ENCODE data around the gene EDEM1.
"Not testable (repeated sequence)": the region's sequence is repeated elsewhere in the genome, so short reads cannot be mapped to it uniquely, and the experiment has no call there.

Gene EDEM1

GRCh38 chr3:5238545-5238944 lies 51.0 kb downstream of the EDEM1 start:
- no peak for DNase-seq

GRCh38 chr3:5239602-5240001 lies 52.1 kb downstream of the EDEM1 start:
- no peak for DNase-seq

DNA sequence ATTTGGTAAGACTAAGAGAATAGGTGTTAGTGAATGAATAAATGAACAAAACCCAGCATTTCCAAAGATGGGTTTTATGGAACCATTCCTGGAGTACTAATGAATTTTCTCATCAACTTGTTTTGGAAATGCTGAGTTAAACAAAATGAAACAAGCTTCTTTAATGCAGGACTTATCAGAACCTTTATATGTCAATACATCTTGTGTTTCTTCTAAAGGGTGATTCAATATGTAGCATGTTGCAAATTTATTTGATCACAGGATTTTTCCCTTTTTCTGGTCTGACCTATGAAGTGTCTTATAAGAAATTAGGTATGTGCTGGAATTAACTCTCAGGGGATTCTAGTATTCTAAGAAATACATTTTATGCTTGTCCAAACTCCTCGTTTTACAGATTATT lies 53.2 kb downstream of the EDEM1 start:
- no peak for DNase-seq

DNA sequence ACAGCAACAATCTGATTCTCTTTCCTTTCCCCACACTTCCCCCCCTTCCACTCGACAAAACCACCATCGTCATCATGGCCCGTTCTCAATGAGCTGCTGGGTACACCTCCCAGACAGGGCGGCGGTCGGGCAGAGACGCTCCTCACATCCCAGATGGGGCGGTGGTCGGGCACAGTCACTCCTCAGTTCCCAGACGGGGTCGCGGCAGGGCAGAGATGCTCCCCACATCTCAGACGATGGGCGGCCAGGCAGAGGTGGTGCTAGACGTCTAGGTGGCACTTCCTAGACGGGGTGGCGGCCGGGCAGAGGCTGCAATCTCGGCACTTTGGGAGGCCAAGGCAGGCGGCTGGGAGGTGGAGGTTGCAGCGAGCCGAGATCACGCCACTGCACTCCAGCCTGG lies 55.3 kb downstream of the EDEM1 start:
- not testable (repeated sequence) for DNase-seq

DNA sequence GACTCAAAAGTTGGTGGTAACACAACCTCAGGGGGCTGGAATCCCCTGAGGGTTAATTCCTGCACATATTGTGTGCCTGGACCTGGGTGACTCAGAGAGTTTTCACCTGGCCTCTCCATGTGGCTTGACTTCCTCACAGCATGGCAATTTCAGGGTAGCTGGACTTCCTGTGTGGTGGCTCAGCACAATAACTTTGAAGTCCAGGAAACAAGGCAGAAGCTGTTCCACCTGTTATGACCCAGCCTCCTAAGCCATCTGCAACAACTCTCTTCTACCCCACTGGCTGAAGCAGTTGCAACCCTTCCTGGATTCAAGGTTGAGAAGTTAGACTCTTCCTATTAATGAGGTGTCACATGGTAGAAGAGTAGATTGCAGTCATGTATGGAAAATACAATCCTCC lies 58.4 kb downstream of the EDEM1 start:
- no peak for DNase-seq

DNA sequence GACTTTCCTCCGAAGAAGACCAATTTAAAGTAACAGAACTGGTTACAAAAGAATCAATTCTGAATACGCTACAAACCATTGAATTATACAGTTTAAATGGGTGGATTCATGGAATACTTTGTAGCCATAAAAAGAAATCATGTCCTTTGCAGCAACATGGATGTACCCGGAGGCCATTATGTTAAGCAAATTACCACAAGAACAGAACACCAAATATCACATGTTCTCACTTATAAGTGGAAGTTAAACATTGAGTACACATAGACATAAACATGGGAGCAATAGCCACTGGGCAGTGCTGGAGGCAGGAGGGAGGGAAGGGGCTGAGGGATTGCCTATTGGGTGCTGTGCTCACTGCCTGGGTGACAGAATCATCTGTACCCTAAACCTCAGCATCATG lies 61.3 kb downstream of the EDEM1 start:
- no peak for DNase-seq

- no peak for DNase-seq
Measured at GRCh38 chr3:5250467-5251195, 63.1 kb downstream of the EDEM1 start.

DNA sequence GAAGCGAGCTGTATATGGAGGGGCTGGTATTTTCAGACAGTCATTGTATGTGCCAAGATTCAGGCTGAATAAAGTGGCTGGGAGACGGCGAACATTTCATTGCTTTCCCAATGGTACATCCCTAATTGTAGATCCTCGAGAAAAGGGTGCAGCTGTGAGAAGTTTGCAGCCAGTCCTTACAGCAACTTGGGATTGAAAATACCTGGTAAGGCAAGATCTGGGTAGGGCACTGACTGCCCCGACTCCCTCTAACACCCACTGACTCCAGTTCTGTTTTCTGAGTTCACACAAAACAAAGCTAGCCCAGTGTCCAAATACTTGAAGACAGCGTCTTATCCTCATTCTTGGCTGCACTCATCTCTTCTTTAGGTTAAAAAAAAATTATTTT lies 63.7 kb downstream of the EDEM1 start:
- DNase-seq: no peak

- DNase-seq: no peak
Measured at GRCh38 chr3:5252131-5252530, 64.6 kb downstream of the EDEM1 start.

DNA sequence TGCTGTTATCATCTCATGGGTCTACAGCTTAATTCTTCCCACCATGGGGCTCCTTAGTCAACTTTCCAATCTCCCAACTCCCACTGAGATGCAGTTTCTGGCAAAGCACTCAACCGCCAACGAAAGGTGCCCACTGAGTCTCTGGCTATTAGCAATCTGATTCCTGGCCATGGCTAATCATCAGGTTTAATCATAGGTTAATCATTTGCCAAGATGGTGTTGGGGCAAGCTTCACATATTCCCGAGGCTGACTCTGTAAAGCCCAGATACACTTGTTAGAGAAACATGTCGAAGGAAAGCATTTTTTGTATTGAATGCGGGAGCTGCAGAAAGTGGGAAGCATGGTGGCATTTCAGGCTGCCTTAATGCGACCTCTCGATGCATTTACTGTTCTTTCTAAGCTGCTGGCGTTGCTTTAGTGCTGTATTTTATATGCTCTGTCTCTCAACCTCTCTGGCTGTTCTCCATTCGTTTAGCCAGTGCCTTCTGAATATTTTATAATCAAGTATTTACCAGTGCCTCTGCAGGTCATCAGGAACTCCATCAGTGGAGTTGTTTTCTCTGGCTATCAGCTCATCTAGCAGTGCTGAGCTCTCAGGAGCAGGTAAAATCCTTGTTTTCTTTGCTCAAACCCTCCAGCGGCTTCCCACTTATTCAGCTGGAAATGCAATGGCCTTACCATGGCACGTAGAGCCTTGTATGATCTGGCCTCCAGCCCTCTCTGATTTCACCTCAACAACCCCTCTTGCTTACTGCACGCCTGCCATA lies 67.0 kb downstream of the EDEM1 start:
- DNase-seq: no peak

- DNase-seq: no peak
Measured at GRCh38 chr3:5255404-5256344, 68.2 kb downstream of the EDEM1 start.

DNA sequence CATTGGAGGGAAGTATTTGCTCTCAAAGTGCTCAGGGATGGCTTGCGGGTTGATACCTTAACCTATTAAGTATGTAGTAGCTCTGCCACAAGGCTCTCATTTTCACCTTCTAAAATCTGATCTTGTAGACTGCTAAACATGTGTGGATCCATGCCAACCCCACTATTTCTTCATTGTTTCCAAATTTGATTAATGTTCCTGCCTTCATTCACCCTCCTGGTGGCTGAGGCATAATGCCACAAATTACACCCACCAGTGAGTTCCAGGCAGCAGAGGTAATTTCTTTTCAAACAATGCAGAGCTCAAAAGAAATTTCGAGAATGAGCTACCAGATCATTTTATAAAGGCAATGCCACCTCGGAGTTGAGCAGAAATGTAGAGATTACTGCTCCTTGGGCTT lies 71.0 kb downstream of the EDEM1 start:
- no peak for DNase-seq

DNA sequence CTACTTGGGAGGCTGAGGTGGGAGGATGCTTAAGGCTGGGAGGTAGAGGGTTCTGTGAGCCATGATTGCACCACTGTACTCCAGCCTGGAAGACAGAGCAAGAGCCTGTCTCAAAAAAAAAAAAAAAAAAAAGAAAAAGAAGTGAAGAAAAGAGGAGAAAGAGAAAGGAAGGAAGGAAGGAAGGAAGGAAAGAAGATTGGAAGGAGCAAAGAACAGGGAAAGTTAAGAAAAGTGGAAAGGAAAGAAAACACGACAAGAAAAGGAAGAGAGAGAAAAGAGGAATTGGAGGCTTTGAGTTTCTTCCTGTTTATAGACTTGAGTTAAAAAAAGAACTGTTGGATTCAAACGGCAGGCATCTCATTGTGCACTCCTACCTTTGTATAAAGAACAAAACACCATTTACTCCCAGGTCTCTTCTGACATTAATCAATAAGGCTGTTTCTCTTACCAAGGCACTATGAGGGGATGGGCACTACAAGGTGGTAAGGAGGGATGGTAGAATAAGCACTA lies 73.5 kb downstream of the EDEM1 start:
- DNase-seq: no peak

GRCh38 chr3:5262507-5262906 lies 75.0 kb downstream of the EDEM1 start:
- no peak for DNase-seq

GRCh38 chr3:5264093-5264600 lies 76.6 kb downstream of the EDEM1 start:
- no peak for DNase-seq

DNA sequence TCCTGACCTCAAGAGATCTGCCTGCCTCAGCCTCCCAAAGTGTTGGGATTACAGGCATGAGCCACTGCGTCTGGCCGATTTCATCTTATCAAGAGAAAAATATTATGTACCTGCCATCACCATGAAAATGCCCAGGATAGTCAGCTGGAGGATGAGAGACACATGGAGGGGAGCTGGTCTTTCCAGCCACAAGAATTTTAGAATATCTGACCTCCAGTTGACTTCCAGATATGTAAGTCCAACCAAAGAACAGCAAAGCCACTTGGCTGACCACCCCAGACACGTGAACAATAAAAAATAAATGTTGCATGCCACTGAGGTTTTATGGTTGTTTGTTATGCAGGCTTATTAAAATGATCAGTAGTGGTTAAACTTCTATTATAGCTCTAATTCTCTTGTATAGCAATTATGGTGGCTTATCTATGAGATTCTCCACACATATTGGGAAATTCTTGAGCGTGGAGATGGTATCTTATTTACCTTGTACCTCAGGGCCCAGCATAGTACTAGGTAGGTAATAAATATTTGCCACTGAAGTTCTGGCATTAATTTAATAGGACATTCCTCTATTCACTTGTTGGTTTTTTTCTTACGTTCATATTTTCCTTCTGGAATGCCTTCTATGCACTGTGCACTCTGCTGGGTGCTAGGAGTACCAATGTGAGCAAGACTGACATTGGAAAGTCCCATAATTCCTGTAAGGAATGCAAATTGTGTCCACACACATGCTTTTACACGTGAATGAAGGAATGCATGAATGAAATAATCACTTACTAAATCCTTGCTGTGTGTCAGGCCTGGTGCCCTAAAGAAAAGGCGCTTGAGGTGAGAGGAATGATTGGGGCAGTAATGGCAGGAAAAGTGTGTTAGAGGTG lies 77.6 kb downstream of the EDEM1 start:
- no peak for DNase-seq

- no peak for DNase-seq
Measured at GRCh38 chr3:5267252-5267651, 79.7 kb downstream of the EDEM1 start.

- no peak for DNase-seq
Measured at GRCh38 chr3:5267889-5268288, 80.4 kb downstream of the EDEM1 start.
